Heart right ventricle (tissue), 16 donors: ENCODE results near the gene ESPL1. TPM values are rescaled to one million over a fixed set of nuclear protein-coding genes. Genes with fewer than 3 reads are reported as not detected.

Source experiments
- ATAC-seq, 8 donors: fragments of 200-7000 bp; cut with Tn5 transposase; one replicate each; pipeline ENCODE4 v1.9.1; 2020; ENCODE audit warnings: mild to moderate bottlenecking in 8 of 8, moderate library complexity in 8 of 8, moderate number of reproducible peaks in 1 of 8
- DNase-seq, 2 donors: peaks; one replicate each; pipeline ENCODE4 v3.0.0-alpha.2; 2020
- H3K27ac ChIP-seq, 10 donors: fragments of 200-600 bp; sonication (generic) in 2 of 10; one replicate each; pipeline versions ENCODE4 v1.5.0 to v1.8.0; 2020 to 2022; ENCODE audit warnings: mild to moderate bottlenecking in 3 of 10
- H3K27me3 ChIP-seq, 7 donors: fragments of 200-600 bp; one replicate each; pipeline ENCODE4 v1.8.0; 2021 to 2022; ENCODE audit warnings: mild to moderate bottlenecking in 2 of 7
- H3K36me3 ChIP-seq, 9 donors: fragments of 200-600 bp; sonication (generic) in 1 of 9; one replicate each; pipeline versions ENCODE4 v1.5.0 to v1.8.0; 2020 to 2022; ENCODE audit warnings: mild to moderate bottlenecking in 2 of 9
- H3K4me1 ChIP-seq, 9 donors: fragments of 200-600 bp; sonication (generic) in 1 of 9; one replicate each; pipeline versions ENCODE4 v1.5.0 to v1.8.0; 2020 to 2022; ENCODE audit warnings: mild to moderate bottlenecking in 4 of 9
- H3K4me3 ChIP-seq, 10 donors: fragments of 200-600 bp; sonication (generic) in 2 of 10; one replicate each; pipeline versions ENCODE4 v1.5.0 to v1.8.0; 2020 to 2022; ENCODE audit warnings: mild to moderate bottlenecking in 7 of 10, moderate library complexity in 2 of 10
- H3K9me3 ChIP-seq, 11 donors: fragments of 200-600 bp in 10 of 11; sonication (generic) in 2 of 11; one replicate each; pipeline versions ENCODE4 v1.5.0 to v1.8.0; 2013 to 2022; ENCODE audit warnings: mild to moderate bottlenecking in 2 of 11, control low read depth in 1 of 11, moderate library complexity in 1 of 11
- CTCF ChIP-seq, 9 donors: fragments of 200-600 bp; sonication (generic) in 2 of 9; IDR thresholded peaks; one replicate each; pipeline versions ENCODE4 v1.5.0 to v1.8.0; 2021 to 2022; ENCODE audit warnings: antibody characterized with exemption in 9 of 9, mild to moderate bottlenecking in 5 of 9, moderate library complexity in 1 of 9
- WGBS, 2 donors: extraction: QIAGEN DNeasy Blood & Tissue Kit; methylation state at CpG; one replicate each; pipeline ENCODE4 v1.1.7; 2013; ENCODE audit warnings: inconsistent platforms in 1 of 2; 5-methylcytosine and 5-hydroxymethylcytosine counted together
- intact Hi-C, 10 donors: fragments of 100-400 bp; cut with DNase I; formaldehyde crosslinking; loops; one replicate each; pipeline versions ENCODE4 v1.11.1 to v1.14.2; 2022
- polyA plus RNA-seq, 2 donors: library from polyadenylated mRNA; stranded (reverse); fragments of 200-250 nt; gene quantifications; one replicate each; pipeline ENCODE4 v1.2.3, GENCODE V29; 2013
- total RNA-seq, 10 donors: library from RNA; stranded (reverse); fragmentation: NEBNext Ultra II Directional in 3 of 10; extraction: Animal tissue kit (Norgen Biotek cat#: 25700) in 3 of 10; gene quantifications; one replicate each; pipeline versions ENCODE4 v1.2.1 to v1.2.4, GENCODE V29; 2021 to 2023
- donor health status: Arrhythmogenic right ventricular cardiomyopathy.
- donor health status: ischemic (EF 13 %, LVEDD 7.1; RV severe dilation, severe dysfunction).
- donor health status: healthy with polysubstance abuse.
- donor health status: DM: no; HTN: yes; CAD: no.
- donor health status: DM: no; HTN: no; CAD: no.
- donor health status: ischemic (EF 25% LVEDD 6.9; RV normal size, moderate dysfunction).
- donor health status: ischemic (EF 25% LVEDD 5.7; RV mildly dilated, moderate dysfunction).
- donor health status: healthy.
- donor health status: DM: yes; HTN: yes; CAD: no.
- donor health status: Ischemic cardiomyopathy.
- donor health status: ischemic (EF 35%, LVEDD 5.7; RV mildly dilated, moderate dysfunction).
- donor health status: nonischemic (EF 11% LVEDD 7.7; RV severe dilation, severe dysfunction).
- donor health status: DM: yes; HTN: yes; CAD: no.
- donor health status: PGD.
- donor health status: ischemic (EF 29% LVEDD 5.4; RV normal size, mild dysfunction).
- donor health status: nonischemic (EF 23%, LVEDD 6.1; RV moderate dilation, normal function).

ESPL1 gene
- total and polyA plus RNA-seq, 12 donors: 0.04 to 3.1 (median 0.35) TPM

GRCh38 chr12:53239643-53240258 lies 28.3 kb upstream of the ESPL1 start:
- peaks cover 0 to 8% (median 0%) of the 10 kb centered on the region in 9 donors for H3K4me1 ChIP-seq
- H3K9me3 ChIP-seq: no peaks in the 10 kb centered on the region
- intact Hi-C loops: no loop called here
- 91% methylated on average over 10 of the region's 10 CpGs for WGBS, 2 donors
- DNase-seq (no peak), ATAC-seq (no peak)
- H3K27me3 ChIP-seq: peaks cover 0 to 15% (median 0%) of the 10 kb centered on the region in 7 donors
- no peaks in the 10 kb centered on the region for H3K36me3 ChIP-seq
- no peak overlapping the region for H3K4me3 ChIP-seq
- no peak overlapping the region for H3K27ac ChIP-seq
- TF ChIP-seq CTCF (IDR thresholded peaks at IDR 0.05): no peak

- DNase-seq (no peak), ATAC-seq (peak in 1 of 8 donors; percentile 31)
- Histone ChIP-seq H3K27me3 (peaks cover 0 to 15% (median 0%) of the 10 kb centered on the region in 7 donors), H3K4me3 (no peak overlapping the region), H3K27ac (no peak overlapping the region), H3K9me3 (no peaks in the 10 kb centered on the region), H3K36me3 (no peaks in the 10 kb centered on the region), H3K4me1 (no peaks in the 10 kb centered on the region)
- WGBS, 2 donors: 69 to 79% methylated on average over 9 to 11 of the region's 11 CpGs
- TF ChIP-seq CTCF (IDR thresholded peaks at IDR 0.05): no peak
- intact Hi-C loops: no loop called here
Measured at GRCh38 chr12:53241623-53242412, 26.3 kb upstream of the ESPL1 start.

GRCh38 chr12:53244337-53244736 lies 23.8 kb upstream of the ESPL1 start:
- peaks cover 0 to 15% (median 0%) of the 10 kb centered on the region in 7 donors for H3K27me3 ChIP-seq
- no peak for TF ChIP-seq CTCF (IDR thresholded peaks at IDR 0.05)
- H3K9me3 ChIP-seq: no peaks in the 10 kb centered on the region
- no peak overlapping the region for H3K27ac ChIP-seq
- 22 to 35% methylated on average over 1 of the region's 1 CpG for WGBS, 2 donors
- ATAC-seq: peak in 6 of 8 donors; percentile 41 to 87 (median 78)
- no peaks in the 10 kb centered on the region for H3K4me1 ChIP-seq
- H3K4me3 ChIP-seq: no peak overlapping the region
- no peak for DNase-seq
- intact Hi-C loops: no loop called here
- H3K36me3 ChIP-seq: no peaks in the 10 kb centered on the region

GRCh38 chr12:53245286-53245685 lies 22.8 kb upstream of the ESPL1 start:
- no peaks in the 10 kb centered on the region for H3K9me3 ChIP-seq
- H3K4me3 ChIP-seq: no peak overlapping the region
- no peak overlapping the region for H3K27ac ChIP-seq
- H3K36me3 ChIP-seq: no peaks in the 10 kb centered on the region
- WGBS, 2 donors: 83 to 87% methylated on average over 3 of the region's 3 CpGs
- no peak for DNase-seq
- no peak for ATAC-seq
- intact Hi-C loops: no loop called here
- peaks cover 0 to under 1% (median 0%) of the 10 kb centered on the region in 9 donors for H3K4me1 ChIP-seq
- no peak for TF ChIP-seq CTCF (IDR thresholded peaks at IDR 0.05)
- peaks cover 0 to 15% (median 0%) of the 10 kb centered on the region in 7 donors for H3K27me3 ChIP-seq
